Bronchial epithelial cell (primary cell): Measurements from ENCODE around the gene CCNE1. TPM values are rescaled to one million over a fixed set of nuclear protein-coding genes. Genes with fewer than 3 reads are reported as not detected.

Source experiments
- DNase-seq: peaks from one replicate; pipeline ENCODE4 v3.0.0-alpha.2; 2010; ENCODE audit warnings: low read depth
- FAIRE-seq: peaks from 2 replicates; lab custom pipeline; 2011; peaks lifted over from hg19 to GRCh38; lab: Jason Lieb, UNC
- H3K27me3 ChIP-seq: 2 replicates; pipeline ENCODE4 v1.5.1; 2011; ENCODE audit warnings: low read length; ENCODE audit not compliant: control insufficient read depth, insufficient read depth
- H3K36me3 ChIP-seq: 2 replicates; pipeline ENCODE4 v1.5.1; 2011; ENCODE audit warnings: low read length; ENCODE audit not compliant: control insufficient read depth, insufficient read depth
- H3K4me3 ChIP-seq: 2 replicates; pipeline ENCODE4 v1.5.1; 2011; ENCODE audit warnings: mild to moderate bottlenecking, low read depth, low read length, control low read depth
- total RNA-seq: library from RNA; depleted of rRNA; stranded (reverse); fragments of >200 nt; gene quantifications from 2 replicates; pipeline ENCODE4 v1.2.1, GENCODE V29; 2014
- TF ChIP-seq, protein P1 (sequence below): IDR thresholded peaks from 2 replicates; pipeline ENCODE4 v1.5.1; 2011; ENCODE audit warnings: mild to moderate bottlenecking, moderate library complexity, low read length, control low read depth, inconsistent platforms; ENCODE audit not compliant: insufficient read depth, severe bottlenecking

Gene CCNE1
- total RNA-seq, 1 donor from 2014 or later: 6.1 TPM

DNA sequence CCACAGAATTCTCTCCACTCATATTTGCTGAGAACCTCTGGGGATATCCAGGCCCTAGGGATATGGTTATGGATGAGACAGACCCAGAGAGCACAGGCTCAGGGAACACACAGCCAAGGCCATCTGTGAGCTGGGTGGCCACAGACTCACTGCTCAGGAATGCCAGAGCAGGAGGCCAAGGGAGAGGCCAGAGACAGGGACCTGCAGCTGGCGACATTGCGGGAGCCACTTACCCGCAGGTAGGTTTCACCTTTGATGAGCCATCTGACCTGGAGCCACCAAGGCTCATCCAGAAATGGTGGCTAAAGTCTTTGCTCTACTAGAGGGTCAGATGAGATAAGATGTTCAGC, 29.4 kb downstream of the CCNE1 start:
- TF ChIP-seq, protein P1, sequence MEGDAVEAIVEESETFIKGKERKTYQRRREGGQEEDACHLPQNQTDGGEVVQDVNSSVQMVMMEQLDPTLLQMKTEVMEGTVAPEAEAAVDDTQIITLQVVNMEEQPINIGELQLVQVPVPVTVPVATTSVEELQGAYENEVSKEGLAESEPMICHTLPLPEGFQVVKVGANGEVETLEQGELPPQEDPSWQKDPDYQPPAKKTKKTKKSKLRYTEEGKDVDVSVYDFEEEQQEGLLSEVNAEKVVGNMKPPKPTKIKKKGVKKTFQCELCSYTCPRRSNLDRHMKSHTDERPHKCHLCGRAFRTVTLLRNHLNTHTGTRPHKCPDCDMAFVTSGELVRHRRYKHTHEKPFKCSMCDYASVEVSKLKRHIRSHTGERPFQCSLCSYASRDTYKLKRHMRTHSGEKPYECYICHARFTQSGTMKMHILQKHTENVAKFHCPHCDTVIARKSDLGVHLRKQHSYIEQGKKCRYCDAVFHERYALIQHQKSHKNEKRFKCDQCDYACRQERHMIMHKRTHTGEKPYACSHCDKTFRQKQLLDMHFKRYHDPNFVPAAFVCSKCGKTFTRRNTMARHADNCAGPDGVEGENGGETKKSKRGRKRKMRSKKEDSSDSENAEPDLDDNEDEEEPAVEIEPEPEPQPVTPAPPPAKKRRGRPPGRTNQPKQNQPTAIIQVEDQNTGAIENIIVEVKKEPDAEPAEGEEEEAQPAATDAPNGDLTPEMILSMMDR: no peak
- FAIRE-seq (no peak), DNase-seq (no peak)
- Histone ChIP-seq H3K27me3 (no peaks in the 10 kb centered on the region), H3K4me3 (no peak overlapping the region), H3K36me3 (no peaks in the 10 kb centered on the region)

DNA sequence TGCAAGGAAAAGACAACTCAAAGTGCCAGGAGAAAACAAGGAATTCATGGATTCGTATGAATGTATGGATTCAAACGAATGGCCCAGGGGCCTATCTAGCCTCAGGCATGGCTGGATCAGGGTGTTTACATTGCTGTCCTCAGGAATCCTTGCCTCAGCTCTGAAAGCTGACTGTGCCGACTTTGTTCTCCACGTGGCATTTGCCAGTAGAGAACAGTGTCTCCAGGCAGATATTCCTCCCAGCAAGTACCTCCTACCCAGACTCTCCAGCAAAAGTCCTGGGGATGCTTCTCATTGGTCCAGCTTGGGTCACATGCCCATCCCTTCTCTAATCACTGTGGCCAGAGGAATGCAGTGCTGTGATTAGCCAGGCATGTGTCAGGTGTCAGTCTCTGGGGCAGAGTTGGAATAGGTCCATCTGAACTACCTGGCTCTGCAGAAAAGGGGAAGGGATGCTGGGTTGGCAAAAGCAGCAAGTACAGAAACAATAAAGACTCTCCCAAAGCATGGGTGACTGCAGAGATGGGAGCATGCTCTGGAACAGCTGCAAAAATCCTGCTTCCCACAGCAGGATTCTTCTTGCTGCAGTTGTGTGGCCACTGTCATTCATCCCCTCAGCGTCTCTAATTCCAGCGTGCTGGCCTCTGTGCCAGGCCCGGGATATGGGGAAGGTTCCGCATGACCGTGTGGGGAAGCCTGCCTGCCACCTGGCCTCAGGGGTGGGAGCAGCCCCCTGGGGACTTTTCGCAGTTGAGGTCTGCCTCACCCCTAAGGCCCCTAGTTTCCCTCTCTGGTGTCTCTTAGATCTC, 30.0 kb downstream of the CCNE1 start:
- peak; percentile 76 for DNase-seq
- H3K27me3 ChIP-seq: no peaks in the 10 kb centered on the region
- no peak overlapping the region for H3K4me3 ChIP-seq
- no peaks in the 10 kb centered on the region for H3K36me3 ChIP-seq
- TF ChIP-seq, protein P1: no peak
- no peak for FAIRE-seq

DNA sequence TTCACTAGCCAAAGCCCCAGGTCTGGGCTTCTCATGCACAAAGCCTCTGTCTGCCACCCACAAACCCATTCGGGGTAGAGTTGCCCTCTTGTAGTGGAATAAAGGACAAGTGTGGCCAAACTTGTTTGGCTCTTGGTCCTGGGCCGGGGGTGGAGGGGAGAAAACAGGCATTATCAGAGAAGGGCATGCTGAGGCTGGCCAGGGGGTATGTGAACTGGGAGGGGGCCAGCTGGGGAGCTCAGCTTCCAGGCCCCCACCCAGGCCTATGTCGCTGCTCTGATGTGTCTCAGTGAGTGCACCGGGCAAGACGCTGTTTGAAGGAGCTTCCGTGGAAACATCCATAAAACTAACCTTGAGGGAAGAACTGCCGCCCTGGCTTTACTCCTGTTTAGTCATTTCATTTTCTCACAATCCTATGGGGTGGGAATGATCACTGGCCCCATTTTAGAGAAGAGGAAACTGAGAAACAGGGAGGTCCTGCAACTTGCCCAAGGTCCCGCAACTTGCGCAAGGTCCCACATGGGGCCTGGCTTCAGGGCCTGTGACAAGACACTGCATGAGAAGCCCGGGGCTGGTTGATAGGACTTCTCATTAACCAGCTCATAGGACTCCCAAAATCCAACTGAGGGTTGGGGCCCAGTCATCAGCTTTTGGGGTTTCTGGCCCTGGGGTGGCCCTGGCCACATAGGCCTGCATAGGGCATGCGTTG, 30.8 kb downstream of the CCNE1 start:
- DNase-seq: no peak
- TF ChIP-seq, protein P1: no peak
- Histone ChIP-seq H3K36me3 (no peaks in the 10 kb centered on the region), H3K4me3 (no peak overlapping the region), H3K27me3 (no peaks in the 10 kb centered on the region)
- FAIRE-seq: no peak

DNA sequence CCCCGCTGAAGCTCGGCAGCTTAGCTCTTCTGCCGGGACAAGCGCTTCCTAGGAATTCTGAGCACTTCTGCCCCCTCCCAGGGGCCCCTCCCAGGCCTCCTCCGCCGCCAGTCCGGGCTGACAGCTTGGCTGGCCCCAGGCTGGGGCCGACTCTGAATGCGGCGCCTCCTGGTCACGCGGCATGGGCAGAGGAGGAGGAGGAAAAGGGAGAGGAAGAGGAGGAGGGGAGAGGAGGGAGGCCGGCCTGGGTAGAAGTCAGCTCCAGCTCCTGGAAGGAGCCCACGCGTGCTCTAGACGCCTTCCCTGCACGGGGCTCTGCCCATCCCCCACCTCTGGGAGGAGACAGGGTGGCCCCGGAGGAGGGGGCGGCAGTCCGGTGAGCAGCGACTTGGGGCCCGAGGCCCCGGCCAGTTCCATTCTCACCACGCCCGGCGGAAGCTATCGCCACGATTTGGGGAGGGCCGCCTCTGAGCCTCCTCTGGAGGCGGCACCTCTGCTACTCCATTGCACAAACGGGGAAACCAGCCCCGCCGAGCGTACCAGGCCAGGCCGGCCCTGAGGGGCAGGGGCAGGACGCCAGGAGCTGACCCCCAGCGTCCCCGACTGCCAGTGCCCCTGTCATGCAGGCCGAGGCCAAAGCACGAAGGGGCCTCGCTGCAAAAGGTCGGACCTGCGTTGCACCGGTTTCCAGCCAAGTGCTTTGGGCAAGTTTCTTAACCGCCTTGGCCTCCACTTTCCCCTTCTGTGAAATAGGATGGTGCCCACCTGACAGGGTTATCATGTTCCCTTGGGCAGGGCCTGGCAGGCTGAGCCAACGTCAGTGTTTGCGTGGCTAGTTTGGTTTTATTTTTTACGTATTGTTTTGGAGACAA, 31.6 kb downstream of the CCNE1 start:
- peak overlapping the region; percentile 31 for H3K4me3 ChIP-seq

GRCh38 chr19:29844891-29845573, 33.2 kb downstream of the CCNE1 start:
- TF ChIP-seq, protein P1: no peak
- Histone ChIP-seq H3K36me3 (no peaks in the 10 kb centered on the region), H3K27me3 (no peaks in the 10 kb centered on the region), H3K4me3 (peak overlapping the region; percentile 51)
- peak; percentile 75 for DNase-seq
- FAIRE-seq: no peak

More for the DNA sequence above, 31.6 kb downstream of the CCNE1 start:
- no peaks in the 10 kb centered on the region for H3K36me3 ChIP-seq
- DNase-seq: no peak
- H3K27me3 ChIP-seq: no peaks in the 10 kb centered on the region
- TF ChIP-seq, protein P1: no peak
- no peak for FAIRE-seq
